Transverse colon (tissue), 3 donors: Measurements from ENCODE around the gene CDHR3.

Source experiments
- POLR2A ChIP-seq: fragments of 450-650 bp; IDR thresholded peaks from one replicate; pipeline ENCODE4 v1.6.1; 2016; ENCODE audit warnings: antibody characterized with exemption, mild to moderate bottlenecking, moderate library complexity
- TF ChIP-seq, protein P1 (sequence below), 5 experiments: fragments of 200-600 bp in 3 of 5; fragments of 450-650 bp in 2 of 5; sonication (generic) in 3 of 5; IDR thresholded peaks; 1 replicate in 2 of 5; 2 replicates in 3 of 5; pipeline ENCODE4 v1.5.1; 2016 to 2017; ENCODE audit warnings: antibody characterized with exemption in 5 of 5, inconsistent platforms in 3 of 5, mild to moderate bottlenecking in 2 of 5, moderate library complexity in 1 of 5

GRCh38 chr7:105951597-105951996 lies 11.5 kb upstream of the CDHR3 start:
- TF ChIP-seq, protein P1, sequence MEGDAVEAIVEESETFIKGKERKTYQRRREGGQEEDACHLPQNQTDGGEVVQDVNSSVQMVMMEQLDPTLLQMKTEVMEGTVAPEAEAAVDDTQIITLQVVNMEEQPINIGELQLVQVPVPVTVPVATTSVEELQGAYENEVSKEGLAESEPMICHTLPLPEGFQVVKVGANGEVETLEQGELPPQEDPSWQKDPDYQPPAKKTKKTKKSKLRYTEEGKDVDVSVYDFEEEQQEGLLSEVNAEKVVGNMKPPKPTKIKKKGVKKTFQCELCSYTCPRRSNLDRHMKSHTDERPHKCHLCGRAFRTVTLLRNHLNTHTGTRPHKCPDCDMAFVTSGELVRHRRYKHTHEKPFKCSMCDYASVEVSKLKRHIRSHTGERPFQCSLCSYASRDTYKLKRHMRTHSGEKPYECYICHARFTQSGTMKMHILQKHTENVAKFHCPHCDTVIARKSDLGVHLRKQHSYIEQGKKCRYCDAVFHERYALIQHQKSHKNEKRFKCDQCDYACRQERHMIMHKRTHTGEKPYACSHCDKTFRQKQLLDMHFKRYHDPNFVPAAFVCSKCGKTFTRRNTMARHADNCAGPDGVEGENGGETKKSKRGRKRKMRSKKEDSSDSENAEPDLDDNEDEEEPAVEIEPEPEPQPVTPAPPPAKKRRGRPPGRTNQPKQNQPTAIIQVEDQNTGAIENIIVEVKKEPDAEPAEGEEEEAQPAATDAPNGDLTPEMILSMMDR (IDR thresholded peaks at IDR 0.05) = no peak
- TF ChIP-seq POLR2A = no peak
